ENCODE measurements around the gene UBA6.
A peak's percentile ranks its signal among the peaks of the same experiment; 100 is the strongest.
"Not testable (repeated sequence)": the region's sequence is repeated elsewhere in the genome, so short reads cannot be mapped to it uniquely, and the experiment has no call there.

UBA6 gene

DNA sequence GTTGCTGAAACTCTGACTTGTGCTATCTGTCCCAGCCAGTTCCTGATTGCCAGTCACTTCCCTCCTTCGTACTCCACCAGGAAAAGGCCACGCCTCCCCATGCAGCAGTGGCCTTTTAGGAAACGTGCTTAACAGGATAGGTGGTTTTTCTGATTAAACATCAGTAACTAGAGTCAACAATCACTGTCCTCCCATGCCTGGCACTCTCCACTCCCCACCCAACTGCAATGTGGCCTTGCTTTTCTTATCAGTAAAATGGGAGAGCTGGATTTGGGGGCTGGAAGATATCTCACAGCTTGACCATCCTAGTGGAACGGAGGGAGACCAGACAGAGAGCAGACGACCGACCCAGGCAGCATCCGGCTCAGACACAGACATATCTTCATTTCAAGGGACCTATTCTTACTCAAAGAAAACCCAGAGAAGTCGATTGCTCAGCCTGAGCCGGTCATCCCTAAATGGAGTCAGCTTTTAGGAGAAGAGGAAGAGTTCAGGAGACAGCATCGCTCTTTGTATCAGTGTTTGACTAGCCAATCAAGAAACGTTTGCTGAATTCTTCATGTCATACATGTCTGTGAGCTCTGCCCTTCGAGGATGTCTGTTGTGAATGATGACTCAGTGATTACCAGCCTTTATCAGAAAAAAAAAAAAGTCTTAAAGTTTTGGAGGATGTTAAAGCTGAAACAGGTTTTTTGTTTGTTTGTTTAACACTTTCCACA lies 12.7 kb upstream of the UBA6 start:
- TF ChIP-seq ZNF274 (IDR thresholded peaks at IDR 0.05; ENCODE audit: low read depth, low read length) (no peak), YY1 (IDR thresholded peaks at IDR 0.05; ENCODE audit: insufficient read depth, insufficient read length) (no peak), SUZ12 (IDR thresholded peaks at IDR 0.05; ENCODE audit: extremely low read depth, insufficient read depth, insufficient read length) (no peak)
- Histone ChIP-seq H3K4me3 (ENCODE audit: insufficient read length, low read depth) (no peak overlapping the region), H3K36me3 (ENCODE audit: insufficient read depth, insufficient read length, low read length) (peaks cover 13% of the 10 kb centered on the region), H3K9ac (ENCODE audit: insufficient read length, low read depth) (no peak overlapping the region), H3K27me3 (ENCODE audit: insufficient read depth, insufficient read length) (no peaks in the 10 kb centered on the region), H3K4me1 (ENCODE audit: insufficient read depth, insufficient read length) (peaks cover 9% of the 10 kb centered on the region), H3K9me3 (ENCODE audit: insufficient read depth, low read length) (no peaks in the 10 kb centered on the region)
- no peak for DNase-seq (ENCODE audit: low read depth, low spot score)

DNA sequence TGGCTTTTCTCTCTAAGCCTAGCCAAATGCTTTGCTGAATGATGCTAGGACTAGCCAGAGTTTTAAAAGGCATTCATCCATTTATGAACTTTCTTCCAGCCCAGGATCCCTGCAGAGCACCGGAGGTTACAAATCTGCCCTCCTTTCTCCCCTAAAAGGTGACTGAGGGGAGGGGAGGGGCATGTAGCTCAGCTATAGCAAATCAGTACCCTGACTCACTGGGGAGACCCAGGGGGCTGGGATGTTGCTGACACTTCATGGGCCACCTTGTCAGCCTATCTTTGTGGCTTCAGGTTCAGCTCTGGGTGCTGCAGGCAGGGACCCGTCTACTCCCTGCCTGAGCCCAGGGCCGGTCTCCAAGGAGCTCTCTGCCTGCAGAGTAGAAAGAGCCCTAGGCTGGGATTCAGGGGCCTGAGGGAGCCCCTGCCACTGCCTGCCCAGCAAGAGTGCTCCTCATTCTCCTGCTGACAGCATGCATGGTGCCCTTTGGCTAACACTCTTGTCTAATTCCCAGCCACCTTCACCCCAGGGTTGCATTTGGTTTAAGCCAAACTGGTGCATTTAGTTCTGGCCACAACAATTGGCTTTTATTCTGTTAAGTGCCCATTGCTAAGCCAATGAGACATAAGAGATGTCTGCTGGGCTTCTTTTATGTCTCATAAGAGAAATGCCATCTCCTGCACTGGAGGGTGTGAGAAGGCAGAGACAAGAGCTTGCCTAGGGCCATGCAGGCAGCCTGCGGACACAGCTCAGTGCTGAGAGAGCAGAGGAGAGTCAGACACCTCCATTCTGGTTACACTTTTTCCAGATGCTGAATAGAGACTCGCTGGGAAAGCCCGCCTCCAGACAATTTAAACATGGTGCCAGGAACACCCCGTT lies 11.9 kb upstream of the UBA6 start:
- no peak for TF ChIP-seq SUZ12 (IDR thresholded peaks at IDR 0.05; ENCODE audit: extremely low read depth, insufficient read depth, insufficient read length)
- Histone ChIP-seq H3K36me3 (ENCODE audit: insufficient read depth, insufficient read length, low read length) (peaks cover 13% of the 10 kb centered on the region), H3K27me3 (ENCODE audit: insufficient read depth, insufficient read length) (no peaks in the 10 kb centered on the region), H3K9ac (ENCODE audit: insufficient read length, low read depth) (no peak overlapping the region), H3K4me3 (ENCODE audit: insufficient read length, low read depth) (no peak overlapping the region), H3K9me3 (ENCODE audit: insufficient read depth, low read length) (no peaks in the 10 kb centered on the region), H3K4me1 (ENCODE audit: insufficient read depth, insufficient read length) (peaks cover 9% of the 10 kb centered on the region)
- no peak for DNase-seq (ENCODE audit: low read depth, low spot score)

DNA sequence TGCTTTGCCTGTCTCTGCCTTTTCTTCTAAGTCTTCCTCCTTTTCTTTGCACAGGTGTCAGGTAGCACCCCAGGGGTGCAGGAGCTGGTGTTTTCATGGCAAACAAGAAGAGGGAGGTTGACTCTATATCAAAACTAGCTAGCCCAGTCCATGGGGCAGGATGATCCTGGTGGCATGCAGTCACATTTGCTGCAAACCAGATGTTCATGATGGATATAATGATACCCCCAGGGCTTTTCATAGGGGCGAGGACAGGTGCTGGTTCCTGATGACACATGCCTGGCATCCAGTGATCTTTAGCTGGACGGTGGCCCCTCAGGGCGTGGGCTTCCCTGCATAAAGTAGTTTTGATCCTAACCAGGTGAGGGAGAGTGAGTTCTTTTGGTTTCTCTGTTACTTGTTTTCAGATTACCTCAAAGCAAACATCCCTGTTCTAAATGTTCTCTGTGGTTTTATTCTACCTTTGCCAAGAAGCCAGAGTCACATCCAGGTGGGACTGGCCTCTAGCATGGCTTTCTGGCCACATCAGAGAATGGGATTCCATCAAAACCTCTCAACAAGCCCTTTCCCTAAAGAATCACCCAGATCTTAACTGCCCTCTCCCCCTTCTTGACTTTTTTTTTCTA lies 11.2 kb upstream of the UBA6 start:
- Histone ChIP-seq H3K4me3 (ENCODE audit: insufficient read length, low read depth) (no peak overlapping the region), H3K9ac (ENCODE audit: insufficient read length, low read depth) (no peak overlapping the region), H3K27me3 (ENCODE audit: insufficient read depth, insufficient read length) (no peaks in the 10 kb centered on the region), H3K36me3 (ENCODE audit: insufficient read depth, insufficient read length, low read length) (peaks cover 6% of the 10 kb centered on the region), H3K4me1 (ENCODE audit: insufficient read depth, insufficient read length) (peaks cover 9% of the 10 kb centered on the region), H3K9me3 (ENCODE audit: insufficient read depth, low read length) (no peaks in the 10 kb centered on the region)
- no peak for DNase-seq (ENCODE audit: low read depth, low spot score)
- TF ChIP-seq YY1 (IDR thresholded peaks at IDR 0.05; ENCODE audit: insufficient read depth, insufficient read length) (no peak), SUZ12 (IDR thresholded peaks at IDR 0.05; ENCODE audit: extremely low read depth, insufficient read depth, insufficient read length) (no peak), ZNF274 (IDR thresholded peaks at IDR 0.05; ENCODE audit: low read depth, low read length) (no peak)

DNA sequence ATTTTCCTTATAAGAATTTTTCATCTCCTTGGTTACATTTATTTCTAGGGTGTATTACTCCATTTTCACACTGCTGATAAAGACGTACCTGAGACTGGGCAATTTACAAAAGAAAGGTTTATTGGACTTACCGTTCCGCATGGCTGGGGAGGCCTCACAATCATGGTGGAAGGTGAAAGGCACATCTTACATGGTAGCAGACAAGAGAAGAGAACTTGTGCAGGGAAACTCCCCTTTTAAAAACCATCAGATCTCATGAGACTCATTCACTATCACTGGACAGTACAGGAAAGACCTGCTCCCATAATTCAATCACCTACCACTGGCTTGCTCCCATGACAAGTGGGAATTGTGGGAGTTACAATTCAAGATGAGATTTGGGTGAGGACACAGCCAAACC lies 5.7 kb upstream of the UBA6 start:
- H3K27me3 ChIP-seq (ENCODE audit: insufficient read depth, insufficient read length); H3K36me3 ChIP-seq (ENCODE audit: insufficient read depth, insufficient read length, low read length); H3K9ac ChIP-seq (ENCODE audit: insufficient read length, low read depth); H3K4me3 ChIP-seq (ENCODE audit: insufficient read length, low read depth); DNase-seq (ENCODE audit: low read depth, low spot score); H3K9me3 ChIP-seq (ENCODE audit: insufficient read depth, low read length); H3K4me1 ChIP-seq (ENCODE audit: insufficient read depth, insufficient read length): not testable (repeated sequence)

DNA sequence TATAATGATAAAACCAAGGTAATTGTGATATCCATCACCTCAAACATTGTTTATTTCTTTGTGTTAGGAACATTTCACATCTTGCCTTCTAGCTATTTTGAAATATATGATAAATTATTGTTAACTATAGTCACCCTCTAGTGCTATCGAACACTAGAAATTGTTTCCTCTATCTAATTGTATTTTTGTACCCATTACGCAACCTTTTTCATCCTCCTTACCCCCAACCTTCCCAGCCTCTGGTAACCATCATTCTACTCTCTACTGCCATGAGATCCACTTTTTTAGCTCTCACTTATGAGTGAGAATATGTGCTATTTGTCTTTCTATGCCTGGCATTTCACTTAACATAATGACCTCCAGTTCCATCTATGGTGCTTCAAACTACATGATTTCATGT lies 3.9 kb upstream of the UBA6 start:
- H3K9me3 ChIP-seq (ENCODE audit: insufficient read depth, low read length), result no peaks in the 10 kb centered on the region
- no peak overlapping the region for H3K4me3 ChIP-seq (ENCODE audit: insufficient read length, low read depth)
- no peaks in the 10 kb centered on the region for H3K4me1 ChIP-seq (ENCODE audit: insufficient read depth, insufficient read length)
- no peak for DNase-seq (ENCODE audit: low read depth, low spot score)
- H3K36me3 ChIP-seq (ENCODE audit: insufficient read depth, insufficient read length, low read length), result no peaks in the 10 kb centered on the region
- no peak overlapping the region for H3K9ac ChIP-seq (ENCODE audit: insufficient read length, low read depth)
- no peaks in the 10 kb centered on the region for H3K27me3 ChIP-seq (ENCODE audit: insufficient read depth, insufficient read length)
- no peak for TF ChIP-seq YY1 (IDR thresholded peaks at IDR 0.05; ENCODE audit: insufficient read depth, insufficient read length)
- TF ChIP-seq ZNF274 (IDR thresholded peaks at IDR 0.05; ENCODE audit: low read depth, low read length), result no peak
- no peak for TF ChIP-seq SUZ12 (IDR thresholded peaks at IDR 0.05; ENCODE audit: extremely low read depth, insufficient read depth, insufficient read length)

DNA sequence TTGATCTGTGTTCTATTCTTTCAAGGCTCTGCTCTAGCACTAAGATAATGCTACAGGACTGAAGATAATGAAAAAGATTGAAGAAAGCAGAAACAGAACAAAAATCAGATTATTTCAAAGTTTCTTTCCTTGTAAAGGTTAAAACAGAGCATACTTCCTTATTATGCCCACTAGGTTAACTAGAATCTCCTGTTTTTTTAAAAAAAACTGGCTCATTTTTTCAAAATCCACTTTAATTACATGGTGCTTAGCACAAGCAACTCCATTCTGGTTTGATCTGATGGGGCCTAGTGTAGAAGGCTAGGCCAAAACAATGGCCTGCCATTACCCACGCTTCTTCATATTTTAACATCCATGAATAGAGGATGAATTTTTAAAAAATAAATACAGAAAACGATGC lies 1.2 kb upstream of the UBA6 start:
- H3K9me3 ChIP-seq (ENCODE audit: insufficient read depth, low read length), result no peaks in the 10 kb centered on the region
- no peak for DNase-seq (ENCODE audit: low read depth, low spot score)
- TF ChIP-seq ZNF274 (IDR thresholded peaks at IDR 0.05; ENCODE audit: low read depth, low read length), result no peak
- no peak for TF ChIP-seq SUZ12 (IDR thresholded peaks at IDR 0.05; ENCODE audit: extremely low read depth, insufficient read depth, insufficient read length)
- TF ChIP-seq YY1 (IDR thresholded peaks at IDR 0.05; ENCODE audit: insufficient read depth, insufficient read length), result no peak

DNA sequence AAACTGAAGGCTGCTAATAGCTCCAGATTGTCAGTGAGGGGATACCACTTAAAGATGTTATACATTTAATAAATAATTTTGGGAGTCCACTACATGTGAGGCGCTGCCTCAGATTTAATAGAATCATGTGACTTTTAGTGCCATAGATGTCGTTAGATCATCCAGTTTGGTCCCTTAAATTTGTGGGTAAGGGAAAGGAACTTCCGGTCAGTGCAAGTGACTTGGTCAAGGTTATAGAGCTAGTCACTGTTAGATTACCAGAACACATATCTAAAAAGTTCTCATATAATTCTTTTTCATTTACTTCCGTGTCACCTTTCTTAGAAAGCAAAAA lies 529 bp upstream of the UBA6 start:
- no peak for DNase-seq (ENCODE audit: low read depth, low spot score)
- TF ChIP-seq SUZ12 (IDR thresholded peaks at IDR 0.05; ENCODE audit: extremely low read depth, insufficient read depth, insufficient read length), result no peak
- TF ChIP-seq ZNF274 (IDR thresholded peaks at IDR 0.05; ENCODE audit: low read depth, low read length), result no peak
- TF ChIP-seq YY1 (IDR thresholded peaks at IDR 0.05; ENCODE audit: insufficient read depth, insufficient read length), result no peak
- no peaks in the 10 kb centered on the region for H3K27me3 ChIP-seq (ENCODE audit: insufficient read depth, insufficient read length)
- H3K36me3 ChIP-seq (ENCODE audit: insufficient read depth, insufficient read length, low read length), result peaks cover 5% of the 10 kb centered on the region
- H3K4me1 ChIP-seq (ENCODE audit: insufficient read depth, insufficient read length), result no peaks in the 10 kb centered on the region
- H3K4me3 ChIP-seq (ENCODE audit: insufficient read length, low read depth), result peak overlapping the region; percentile 38
- H3K9me3 ChIP-seq (ENCODE audit: insufficient read depth, low read length), result no peaks in the 10 kb centered on the region
- H3K9ac ChIP-seq (ENCODE audit: insufficient read length, low read depth), result peak overlapping the region; percentile 33

More for the DNA sequence above, 1.2 kb upstream of the UBA6 start:
- Histone ChIP-seq H3K27me3 (ENCODE audit: insufficient read depth, insufficient read length) (no peaks in the 10 kb centered on the region), H3K4me1 (ENCODE audit: insufficient read depth, insufficient read length) (no peaks in the 10 kb centered on the region), H3K9ac (ENCODE audit: insufficient read length, low read depth) (no peak overlapping the region), H3K4me3 (ENCODE audit: insufficient read length, low read depth) (no peak overlapping the region), H3K36me3 (ENCODE audit: insufficient read depth, insufficient read length, low read length) (peaks cover under 1% of the 10 kb centered on the region)

All from NT2/D1 (cell line).